GM12875 (cell line): ENCODE data around the gene DOHH.

Source experiments
- H3K4me3 ChIP-seq: one replicate; pipeline ENCODE4 v1.5.1; 2011; ENCODE audit warnings: low read depth, low read length, control low read depth
- TF ChIP-seq, protein P1 (sequence below): IDR thresholded peaks from 2 replicates; pipeline ENCODE4 v1.5.1; 2011; ENCODE audit warnings: low read depth, mild to moderate bottlenecking, control low read depth, inconsistent platforms, low read length, moderate library complexity, borderline replicate concordance; ENCODE audit not compliant: insufficient read depth

Gene DOHH

DNA sequence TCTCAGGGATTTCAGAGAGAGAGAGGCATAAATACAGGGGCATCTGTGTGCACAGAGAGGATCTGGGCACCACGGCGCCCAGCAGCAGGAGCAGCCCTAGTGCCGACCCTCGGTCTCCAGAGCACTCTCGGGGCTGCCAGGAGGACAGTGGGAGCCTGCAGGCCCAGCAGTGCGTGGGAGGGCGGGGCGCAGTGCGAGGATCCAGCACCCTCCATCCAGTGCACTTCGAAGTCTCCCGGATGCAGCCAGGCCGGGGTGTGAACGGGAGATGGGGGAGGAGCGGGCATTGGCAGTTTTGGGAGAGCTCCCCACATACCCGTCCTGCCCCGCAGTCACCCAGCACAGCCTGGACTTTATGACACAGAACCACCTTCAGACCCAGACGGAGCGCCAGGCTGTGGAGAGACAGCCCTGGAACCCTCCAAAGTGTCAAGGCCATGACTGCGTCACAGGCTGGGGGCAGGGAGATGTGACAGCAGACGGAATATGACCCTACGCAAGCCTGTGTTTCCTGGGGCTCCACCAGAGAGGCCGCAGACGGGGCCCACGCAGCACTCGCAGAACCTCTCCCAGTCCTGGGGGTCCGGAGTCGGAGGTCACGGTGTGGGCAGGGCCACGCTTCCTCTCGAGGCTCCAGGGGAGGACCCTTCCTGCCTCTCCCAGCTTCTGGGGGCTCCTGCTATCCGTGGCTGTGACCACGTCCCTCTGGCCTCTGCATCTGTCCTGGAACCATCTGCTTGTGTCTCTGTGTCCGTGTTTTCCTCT, 23.8 kb upstream of the DOHH start:
- no peak overlapping the region for H3K4me3 ChIP-seq
- TF ChIP-seq, protein P1, sequence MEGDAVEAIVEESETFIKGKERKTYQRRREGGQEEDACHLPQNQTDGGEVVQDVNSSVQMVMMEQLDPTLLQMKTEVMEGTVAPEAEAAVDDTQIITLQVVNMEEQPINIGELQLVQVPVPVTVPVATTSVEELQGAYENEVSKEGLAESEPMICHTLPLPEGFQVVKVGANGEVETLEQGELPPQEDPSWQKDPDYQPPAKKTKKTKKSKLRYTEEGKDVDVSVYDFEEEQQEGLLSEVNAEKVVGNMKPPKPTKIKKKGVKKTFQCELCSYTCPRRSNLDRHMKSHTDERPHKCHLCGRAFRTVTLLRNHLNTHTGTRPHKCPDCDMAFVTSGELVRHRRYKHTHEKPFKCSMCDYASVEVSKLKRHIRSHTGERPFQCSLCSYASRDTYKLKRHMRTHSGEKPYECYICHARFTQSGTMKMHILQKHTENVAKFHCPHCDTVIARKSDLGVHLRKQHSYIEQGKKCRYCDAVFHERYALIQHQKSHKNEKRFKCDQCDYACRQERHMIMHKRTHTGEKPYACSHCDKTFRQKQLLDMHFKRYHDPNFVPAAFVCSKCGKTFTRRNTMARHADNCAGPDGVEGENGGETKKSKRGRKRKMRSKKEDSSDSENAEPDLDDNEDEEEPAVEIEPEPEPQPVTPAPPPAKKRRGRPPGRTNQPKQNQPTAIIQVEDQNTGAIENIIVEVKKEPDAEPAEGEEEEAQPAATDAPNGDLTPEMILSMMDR: no peak

DNA sequence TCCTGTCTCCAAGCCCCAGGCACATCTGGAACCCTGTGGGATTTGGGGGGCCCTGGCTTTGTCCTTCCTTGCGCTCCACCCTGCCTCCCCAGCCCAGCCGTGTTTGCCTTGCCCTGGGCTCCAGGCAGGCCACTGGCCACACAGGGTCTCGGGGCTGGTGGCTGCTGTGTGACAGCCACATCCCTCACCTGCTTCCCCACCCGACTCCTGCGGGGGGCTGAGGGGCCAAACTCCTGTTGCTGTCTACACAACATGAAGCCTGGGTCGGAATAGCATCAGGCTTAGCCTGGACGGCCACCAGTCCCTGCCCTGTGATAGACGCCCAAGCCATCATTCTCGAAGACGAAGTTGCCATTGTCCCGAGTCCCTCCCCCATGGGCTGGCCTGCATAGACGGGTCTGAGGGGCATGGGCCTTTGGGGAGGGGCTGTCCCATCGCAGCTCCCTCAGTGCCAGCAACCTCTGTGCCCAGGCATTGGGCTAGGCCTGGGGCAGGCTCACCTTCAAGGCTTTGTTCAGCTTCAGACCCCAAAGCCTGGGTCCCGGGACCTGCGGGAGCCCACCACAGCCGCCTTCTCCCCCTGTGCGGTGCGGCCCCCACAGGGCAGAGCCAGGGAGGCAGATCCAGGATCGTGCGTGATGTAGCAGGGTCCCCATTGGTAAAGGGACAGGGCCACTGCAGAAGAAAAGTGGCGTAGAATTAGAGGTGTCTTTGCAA, 23.0 kb upstream of the DOHH start:
- TF ChIP-seq, protein P1: no peak
- H3K4me3 ChIP-seq: no peak overlapping the region

DNA sequence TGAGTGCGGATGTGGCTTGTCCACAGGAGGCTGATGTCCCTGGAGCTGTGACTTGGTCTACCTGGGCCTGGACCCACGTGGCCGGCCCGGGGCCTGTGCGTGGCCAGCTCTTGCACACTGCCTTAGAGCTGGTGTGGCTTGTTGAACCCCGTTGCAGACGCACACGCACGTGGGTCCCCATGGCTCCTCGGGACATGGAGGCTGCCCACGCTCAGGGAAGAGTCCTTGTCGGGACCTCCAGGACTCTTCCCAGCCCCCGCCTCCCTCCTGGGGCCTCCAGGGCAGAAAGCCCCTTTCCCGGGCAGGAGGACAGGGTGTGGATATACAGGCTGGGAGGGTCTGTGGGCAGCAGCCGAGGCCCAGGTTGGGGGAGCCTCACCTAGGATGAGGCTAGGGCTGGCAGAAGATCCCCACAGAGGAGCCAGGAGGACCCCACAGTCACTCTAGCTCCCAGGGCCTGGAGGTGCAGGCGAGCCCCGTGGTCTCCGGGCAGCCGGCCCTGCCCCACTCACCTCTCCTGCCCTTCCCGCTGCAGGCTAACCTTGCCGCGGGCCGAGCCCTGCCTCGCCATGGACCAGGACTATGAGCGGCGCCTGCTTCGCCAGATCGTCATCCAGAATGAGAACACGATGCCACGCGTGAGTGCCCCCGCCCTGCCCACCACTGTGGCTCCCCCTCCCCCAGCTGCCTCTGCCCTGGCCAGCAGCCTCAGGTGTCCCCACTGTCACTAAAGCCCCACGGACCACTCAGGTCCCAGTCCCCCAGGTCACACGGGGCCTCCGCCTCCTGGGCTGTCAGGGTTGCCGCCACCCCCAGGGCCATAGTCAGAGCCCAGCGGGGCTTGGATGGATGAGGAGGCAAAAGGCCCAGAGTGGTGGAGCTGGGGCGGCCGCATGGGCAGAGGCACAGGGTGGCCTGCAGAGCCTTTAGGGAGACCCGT, 22.2 kb upstream of the DOHH start:
- H3K4me3 ChIP-seq: no peak overlapping the region
- TF ChIP-seq, protein P1: no peak

DNA sequence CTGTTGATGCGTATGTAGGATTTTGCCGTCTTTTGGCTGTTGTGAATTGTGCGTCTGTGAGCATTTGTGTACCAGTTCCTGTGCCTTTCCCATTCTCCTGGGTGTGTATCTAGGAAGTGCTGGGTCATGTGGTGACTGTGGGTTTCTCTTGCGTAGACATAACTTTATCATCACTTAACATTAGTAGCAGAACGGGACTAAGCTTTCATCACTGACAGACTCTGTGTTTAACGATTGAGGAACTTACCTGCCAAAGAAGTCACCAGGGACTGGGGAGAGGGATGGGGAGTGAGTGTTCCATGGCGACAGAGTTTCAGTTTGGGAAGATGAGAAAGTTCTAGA, 20.6 kb upstream of the DOHH start:
- TF ChIP-seq, protein P1: no peak
- no peak overlapping the region for H3K4me3 ChIP-seq

DNA sequence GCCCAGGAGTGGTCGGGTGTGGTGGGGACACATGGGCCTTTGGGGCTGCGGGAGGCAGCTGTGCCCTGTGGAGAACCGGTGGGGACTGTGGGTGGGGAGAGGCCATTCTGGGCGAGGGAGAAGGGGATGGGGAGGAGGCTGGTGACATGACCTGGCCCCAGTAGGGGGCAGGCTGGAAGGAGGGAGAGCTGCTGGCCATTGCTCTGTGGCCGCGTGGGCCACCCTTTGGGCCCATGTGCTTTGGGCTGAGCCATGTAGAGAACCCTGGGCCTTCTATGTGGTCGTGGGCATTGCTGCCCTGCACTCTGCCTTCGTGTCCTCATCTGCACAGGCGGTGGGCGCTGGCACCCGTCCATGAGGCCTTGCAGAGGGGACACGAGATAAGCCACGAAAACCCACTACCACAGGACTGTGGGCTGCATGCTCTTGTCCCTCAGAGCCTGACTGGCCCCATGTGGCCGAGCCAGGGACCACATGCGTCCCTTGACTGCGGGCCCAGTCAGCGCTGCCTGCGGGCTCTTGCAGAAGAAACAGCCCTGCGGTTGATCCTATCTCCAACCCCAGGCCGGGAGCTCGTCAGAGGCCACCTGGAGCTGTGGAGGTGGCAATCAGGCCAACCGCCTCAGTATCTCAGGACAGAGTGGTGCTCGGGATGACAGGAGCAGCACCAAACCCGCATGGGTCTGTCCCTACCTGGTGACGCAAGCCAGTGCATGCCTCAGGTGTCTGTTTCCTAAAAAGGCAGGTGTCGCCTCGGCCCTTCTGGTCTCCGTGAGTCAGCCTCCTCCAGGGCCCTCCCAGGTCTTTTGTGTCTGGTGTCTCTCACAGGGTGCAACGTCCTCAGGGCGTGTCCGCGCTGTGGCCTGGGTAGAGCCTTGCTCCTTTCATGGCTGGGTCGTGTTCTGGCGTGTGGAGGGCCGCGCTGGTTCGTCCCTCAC, 20.0 kb upstream of the DOHH start:
- TF ChIP-seq, protein P1: no peak
- no peak overlapping the region for H3K4me3 ChIP-seq

DNA sequence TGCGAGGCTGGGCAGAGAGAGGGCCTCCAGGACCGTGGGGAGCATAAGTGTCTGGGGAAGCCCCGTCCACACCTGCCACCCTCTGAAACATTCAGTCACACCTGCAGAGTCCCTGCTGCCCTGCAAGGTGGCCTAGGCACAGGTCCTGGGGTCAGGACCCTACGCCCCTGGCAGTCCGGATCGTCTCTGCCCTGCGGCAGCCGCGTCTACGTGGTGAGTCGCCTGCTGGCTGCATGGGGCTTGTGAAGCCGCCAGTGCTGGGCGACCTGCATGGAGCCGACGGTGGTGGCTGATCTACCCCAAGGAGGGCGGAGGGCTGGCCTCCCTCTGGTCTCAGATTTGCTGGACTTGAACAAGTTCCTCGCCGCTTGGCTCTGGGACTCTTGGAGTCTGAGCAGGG, 18.7 kb upstream of the DOHH start:
- TF ChIP-seq, protein P1: no peak

More for the DNA sequence above, 18.7 kb upstream of the DOHH start:
- no peak overlapping the region for H3K4me3 ChIP-seq
